Right atrium auricular region (tissue), 2 donors: ENCODE results near the gene MS4A6A. TPM values are rescaled to one million over a fixed set of nuclear protein-coding genes. Genes with fewer than 3 reads are reported as not detected.
A peak's percentile ranks its signal among the peaks of the same experiment; 100 is the strongest.

ENCODE experiments used
- DNase-seq: peaks from one replicate; pipeline ENCODE4 v3.0.0-alpha.2; 2019; ENCODE audit warnings: low spot score
- H3K27ac ChIP-seq, 2 donors: fragments of 200-600 bp; sonication (generic); 1 replicate in 1 of 2; 2 replicates in 1 of 2; pipeline ENCODE4 v1.5.1; 2016 to 2019
- H3K27me3 ChIP-seq, 2 donors: fragments of 200-600 bp; sonication (generic); one replicate each; pipeline versions ENCODE4 v1.5.1 to v1.6.0; 2017 to 2019
- H3K36me3 ChIP-seq: fragments of 200-600 bp; sonication (generic); one replicate; pipeline ENCODE4 v1.5.1; 2016
- H3K4me1 ChIP-seq, 2 donors: fragments of 200-600 bp; sonication (generic); one replicate each; pipeline versions ENCODE4 v1.5.1 to v1.6.0; 2017 to 2019
- H3K4me3 ChIP-seq, 2 donors: fragments of 200-600 bp; sonication (generic); 1 replicate in 1 of 2; 2 replicates in 1 of 2; pipeline ENCODE4 v1.5.1; 2017 to 2019; ENCODE audit warnings: mild to moderate bottlenecking in 1 of 2, moderate library complexity in 1 of 2
- H3K9me3 ChIP-seq, 2 donors: fragments of 200-600 bp; sonication (generic); one replicate each; pipeline ENCODE4 v1.5.1; 2019
- CTCF ChIP-seq, 2 donors: fragments of 200-600 bp; sonication (generic); IDR thresholded peaks; one replicate each; pipeline ENCODE4 v1.5.1; 2019; ENCODE audit warnings: antibody characterized with exemption in 2 of 2
- total RNA-seq, 2 donors: library from RNA; depleted of rRNA; stranded (reverse); fragments of >200 nt; gene quantifications; one replicate each; pipeline ENCODE4 v1.1.0, GENCODE V29; 2016

Gene MS4A6A
- total RNA-seq, 2 donors from 2014 or later, result 15.6 to 40.8 TPM

DNA sequence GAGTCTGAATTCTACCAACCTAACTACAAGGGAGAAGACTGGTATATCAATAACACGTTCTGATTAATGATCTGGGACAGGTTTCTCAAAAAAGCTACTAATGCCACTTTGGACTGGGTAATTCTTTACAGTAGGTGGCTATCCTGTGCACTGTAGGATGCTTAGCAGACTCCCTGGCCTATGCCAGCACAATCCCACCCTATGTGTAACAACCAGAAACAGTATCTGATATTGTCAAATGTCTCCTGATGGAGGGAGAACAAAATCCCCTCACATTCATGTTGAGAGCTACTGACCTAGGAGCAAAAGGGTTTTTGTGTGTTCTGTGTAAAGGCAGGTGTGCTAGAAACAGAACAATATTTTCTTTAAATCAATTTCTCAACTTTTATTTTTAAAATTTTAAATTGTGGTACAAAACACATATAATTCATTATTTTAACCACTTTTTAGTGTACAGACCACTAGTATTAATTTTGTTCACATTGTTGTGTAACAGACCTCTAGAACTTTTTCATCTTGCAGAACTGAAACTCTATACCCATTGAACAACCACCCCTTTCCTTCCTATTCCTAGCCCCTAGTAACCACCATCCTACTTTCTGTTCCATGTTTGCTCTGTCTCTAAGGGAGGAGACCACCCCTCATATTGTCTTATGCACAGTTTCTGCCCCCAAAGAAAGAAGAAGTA lies 2.1 kb upstream of the MS4A6A start:
- no peak overlapping the region for H3K4me3 ChIP-seq
- no peaks in the 10 kb centered on the region for H3K27me3 ChIP-seq
- no peaks in the 10 kb centered on the region for H3K36me3 ChIP-seq
- H3K9me3 ChIP-seq, result no peaks in the 10 kb centered on the region
- TF ChIP-seq CTCF (IDR thresholded peaks at IDR 0.05), result no peak
- H3K27ac ChIP-seq, result peak overlapping the region in 1 of 2 donors; percentile 53
- no peaks in the 10 kb centered on the region for H3K4me1 ChIP-seq
- DNase-seq, result no peak

- TF ChIP-seq CTCF (IDR thresholded peaks at IDR 0.05), result no peak
- H3K9me3 ChIP-seq, result no peaks in the 10 kb centered on the region
- H3K4me3 ChIP-seq, result no peak overlapping the region
- DNase-seq, result no peak
- H3K27me3 ChIP-seq, result no peaks in the 10 kb centered on the region
- no peaks in the 10 kb centered on the region for H3K36me3 ChIP-seq
- no peaks in the 10 kb centered on the region for H3K4me1 ChIP-seq
- peak overlapping the region; percentile 33 to 53 for H3K27ac ChIP-seq
Measured at GRCh38 chr11:60183591-60184205, 815 bp upstream of the MS4A6A start.

DNA sequence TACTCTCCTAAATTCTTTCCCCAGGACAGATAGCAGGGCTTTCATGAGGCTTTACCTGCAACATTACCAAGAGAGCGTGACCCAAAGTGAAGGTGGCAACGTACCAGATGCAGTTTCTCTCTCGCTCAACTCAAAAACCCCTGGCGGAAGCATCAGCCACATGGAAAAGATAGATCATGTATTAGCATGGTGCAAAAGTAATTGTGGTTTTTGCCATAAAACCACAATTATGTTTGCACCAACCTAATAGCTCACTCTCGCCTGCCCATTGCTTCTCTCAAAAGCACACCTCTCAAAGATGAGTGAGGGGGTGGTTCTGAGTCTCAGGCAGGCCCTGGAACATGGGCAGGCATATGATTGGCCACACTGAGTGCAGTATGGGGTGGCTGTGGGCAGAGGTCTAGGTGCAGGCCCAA lies 7.0 kb downstream of the MS4A6A start:
- H3K4me3 ChIP-seq, result no peak overlapping the region
- H3K36me3 ChIP-seq, result no peaks in the 10 kb centered on the region
- no peak for TF ChIP-seq CTCF (IDR thresholded peaks at IDR 0.05)
- no peaks in the 10 kb centered on the region for H3K4me1 ChIP-seq
- no peaks in the 10 kb centered on the region for H3K27me3 ChIP-seq
- no peak for DNase-seq
- H3K9me3 ChIP-seq, result no peaks in the 10 kb centered on the region
- no peak overlapping the region for H3K27ac ChIP-seq

- no peak overlapping the region for H3K27ac ChIP-seq
- no peak for DNase-seq
- no peaks in the 10 kb centered on the region for H3K9me3 ChIP-seq
- no peak overlapping the region for H3K4me3 ChIP-seq
- no peaks in the 10 kb centered on the region for H3K36me3 ChIP-seq
- H3K27me3 ChIP-seq, result no peaks in the 10 kb centered on the region
- no peak for TF ChIP-seq CTCF (IDR thresholded peaks at IDR 0.05)
- H3K4me1 ChIP-seq, result peaks cover 0 to 6% of the 10 kb centered on the region in 2 donors
Measured at GRCh38 chr11:60172011-60172410, 10.9 kb downstream of the MS4A6A start.

- DNase-seq, result no peak
- no peaks in the 10 kb centered on the region for H3K36me3 ChIP-seq
- no peak overlapping the region for H3K27ac ChIP-seq
- no peaks in the 10 kb centered on the region for H3K9me3 ChIP-seq
- no peak for TF ChIP-seq CTCF (IDR thresholded peaks at IDR 0.05)
- peaks cover 0 to 6% of the 10 kb centered on the region in 2 donors for H3K4me1 ChIP-seq
- no peaks in the 10 kb centered on the region for H3K27me3 ChIP-seq
- no peak overlapping the region for H3K4me3 ChIP-seq
Measured at GRCh38 chr11:60170566-60170965, 12.3 kb downstream of the MS4A6A start.
